Stimulated activated CD8-positive, alpha-beta memory T cell treated with anti-CD3 and anti-CD28 coated beads, Interleukin-12 subunit alpha, Interleukin-12 subunit beta, amount 100 ng/mL, for 1 hour (primary cell): ENCODE results near the gene CYP26B1.

Experiments
- DNase-seq: peaks from one replicate; pipeline ENCODE4 v3.0.0-alpha.2; 2020; ENCODE audit warnings: low read depth

CYP26B1 gene

GRCh38 chr2:72154386-72154975 is 6.8 kb upstream of the CYP26B1 start:
- no peak for DNase-seq

GRCh38 chr2:72153924-72154323 is 6.3 kb upstream of the CYP26B1 start:
- DNase-seq = no peak

GRCh38 chr2:72153026-72153791 is 5.5 kb upstream of the CYP26B1 start:
- DNase-seq = no peak

- no peak for DNase-seq
These were observed 3.2 kb upstream of the CYP26B1 start for GRCh38 chr2:72150861-72151356.

- DNase-seq = peak; percentile 43
These were observed 2.6 kb upstream of the CYP26B1 start for GRCh38 chr2:72150157-72150860.

GRCh38 chr2:72149556-72150156 is 2.0 kb upstream of the CYP26B1 start:
- DNase-seq = no peak

- DNase-seq = no peak
These were observed 1.3 kb upstream of the CYP26B1 start for GRCh38 chr2:72148837-72149555.

- DNase-seq = no peak
These were observed 558 bp upstream of the CYP26B1 start for GRCh38 chr2:72148003-72148836.

GRCh38 chr2:72146347-72147302 is 1.0 kb downstream of the CYP26B1 start:
- no peak for DNase-seq

- no peak for DNase-seq
These were observed 1.9 kb downstream of the CYP26B1 start for GRCh38 chr2:72145658-72146329.

- no peak for DNase-seq
These were observed 2.4 kb downstream of the CYP26B1 start for GRCh38 chr2:72145289-72145657.

GRCh38 chr2:72144632-72145288 is 2.9 kb downstream of the CYP26B1 start:
- no peak for DNase-seq

GRCh38 chr2:72144274-72144631 is 3.4 kb downstream of the CYP26B1 start:
- DNase-seq = no peak

GRCh38 chr2:72143441-72144273 is 4.0 kb downstream of the CYP26B1 start:
- DNase-seq = no peak

- no peak for DNase-seq
These were observed 4.9 kb downstream of the CYP26B1 start for GRCh38 chr2:72142570-72143440.

GRCh38 chr2:72141881-72142451 is 5.7 kb downstream of the CYP26B1 start:
- no peak for DNase-seq
